Retinal pigment epithelial cell (primary cell): Measurements from ENCODE around the gene VGLL3.
A peak's percentile ranks its signal among the peaks of the same experiment; 100 is the strongest.

Source experiments
- DNase-seq: peaks from one replicate; pipeline ENCODE4 v3.0.0-alpha.2; 2010; ENCODE audit warnings: low read depth
- H3K4me3 ChIP-seq: 2 replicates; pipeline ENCODE4 v1.5.1; 2011; ENCODE audit warnings: mild to moderate bottlenecking, low read length, control low read depth, moderate library complexity
- TF ChIP-seq, protein P1 (sequence below): conservative IDR thresholded peaks from 2 replicates; pipeline ENCODE4 v1.5.1; 2011; ENCODE audit warnings: low read depth, low read length, control low read depth, inconsistent platforms

The VGLL3 gene

DNA sequence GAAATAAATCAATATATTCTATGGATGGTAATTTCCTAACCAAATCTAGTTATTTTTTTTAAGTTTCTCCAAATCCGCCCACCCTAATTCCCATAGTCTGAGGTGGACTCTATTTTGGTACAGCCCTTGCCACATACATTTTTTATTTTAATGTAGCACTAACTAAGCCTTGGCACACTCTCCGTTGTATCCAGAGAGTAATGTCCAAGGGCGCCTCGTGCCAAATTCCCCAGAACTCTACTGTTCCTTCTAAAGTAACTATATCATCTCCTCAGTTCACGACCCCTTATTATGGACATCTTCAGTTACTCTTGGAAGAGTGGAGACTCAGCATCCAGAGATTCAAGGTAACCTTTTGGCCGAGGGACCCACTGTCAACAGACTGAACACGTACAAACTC is 1.3 kb downstream of the VGLL3 start:
- DNase-seq, result no peak
- H3K4me3 ChIP-seq, result peak overlapping the region; percentile 82
- TF ChIP-seq, protein P1, sequence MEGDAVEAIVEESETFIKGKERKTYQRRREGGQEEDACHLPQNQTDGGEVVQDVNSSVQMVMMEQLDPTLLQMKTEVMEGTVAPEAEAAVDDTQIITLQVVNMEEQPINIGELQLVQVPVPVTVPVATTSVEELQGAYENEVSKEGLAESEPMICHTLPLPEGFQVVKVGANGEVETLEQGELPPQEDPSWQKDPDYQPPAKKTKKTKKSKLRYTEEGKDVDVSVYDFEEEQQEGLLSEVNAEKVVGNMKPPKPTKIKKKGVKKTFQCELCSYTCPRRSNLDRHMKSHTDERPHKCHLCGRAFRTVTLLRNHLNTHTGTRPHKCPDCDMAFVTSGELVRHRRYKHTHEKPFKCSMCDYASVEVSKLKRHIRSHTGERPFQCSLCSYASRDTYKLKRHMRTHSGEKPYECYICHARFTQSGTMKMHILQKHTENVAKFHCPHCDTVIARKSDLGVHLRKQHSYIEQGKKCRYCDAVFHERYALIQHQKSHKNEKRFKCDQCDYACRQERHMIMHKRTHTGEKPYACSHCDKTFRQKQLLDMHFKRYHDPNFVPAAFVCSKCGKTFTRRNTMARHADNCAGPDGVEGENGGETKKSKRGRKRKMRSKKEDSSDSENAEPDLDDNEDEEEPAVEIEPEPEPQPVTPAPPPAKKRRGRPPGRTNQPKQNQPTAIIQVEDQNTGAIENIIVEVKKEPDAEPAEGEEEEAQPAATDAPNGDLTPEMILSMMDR, result no peak

DNA sequence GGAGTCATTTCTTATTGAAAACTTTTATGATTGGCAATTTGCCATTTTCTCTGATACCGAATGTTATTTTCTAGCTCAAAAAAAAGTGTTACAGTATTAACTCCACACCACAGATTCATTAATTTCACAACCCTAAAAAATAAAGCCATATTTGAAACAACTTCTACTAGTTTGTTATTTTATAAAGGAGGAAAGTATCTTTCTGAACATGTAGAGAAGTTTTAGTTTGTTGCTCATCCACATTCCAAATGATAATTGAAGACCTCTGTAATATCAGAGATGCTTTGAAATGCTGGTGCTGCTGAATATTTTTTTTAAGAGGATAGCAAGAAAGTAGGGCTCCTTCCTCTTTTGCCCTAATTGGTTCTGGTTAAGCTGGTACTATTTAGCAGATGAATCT is 1.9 kb downstream of the VGLL3 start:
- TF ChIP-seq, protein P1, result no peak
- peak overlapping the region; percentile 82 for H3K4me3 ChIP-seq
- DNase-seq, result no peak

DNA sequence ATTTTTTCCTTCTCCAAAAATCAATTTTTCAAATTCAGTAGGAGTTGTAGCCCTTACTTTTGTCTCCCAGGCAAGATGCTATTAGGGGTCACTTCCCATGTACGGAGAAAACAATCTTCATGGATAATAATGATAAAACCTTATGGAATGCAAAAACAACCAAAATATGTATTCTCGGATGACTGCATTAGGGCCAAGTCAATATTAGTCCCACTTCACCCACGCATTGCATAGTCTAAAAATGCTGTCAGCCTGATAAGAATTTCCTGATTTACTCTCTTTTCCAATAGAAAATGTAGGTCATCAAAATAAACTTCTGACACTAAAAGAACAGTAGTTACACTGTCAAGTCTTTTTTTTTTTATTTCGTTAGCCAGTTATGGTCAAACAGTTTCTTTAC is 2.7 kb downstream of the VGLL3 start:
- H3K4me3 ChIP-seq, result peak overlapping the region; percentile 1
- TF ChIP-seq, protein P1, result no peak
- peak; percentile 46 for DNase-seq

DNA sequence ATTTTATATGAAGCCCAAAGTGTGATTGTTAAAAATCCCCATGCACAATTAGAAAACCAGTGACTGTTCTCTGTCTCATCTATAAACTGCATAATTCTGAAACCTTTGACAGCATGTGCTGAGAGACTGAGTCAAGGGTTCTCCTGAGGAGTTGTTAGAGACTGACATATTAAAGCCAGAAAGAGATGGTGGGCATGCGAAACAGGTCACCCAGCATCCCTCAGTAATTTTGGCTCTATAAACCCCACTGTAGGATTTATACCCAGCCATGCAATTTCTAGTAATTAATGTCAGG is 3.6 kb downstream of the VGLL3 start:
- H3K4me3 ChIP-seq, result no peak overlapping the region

DNA sequence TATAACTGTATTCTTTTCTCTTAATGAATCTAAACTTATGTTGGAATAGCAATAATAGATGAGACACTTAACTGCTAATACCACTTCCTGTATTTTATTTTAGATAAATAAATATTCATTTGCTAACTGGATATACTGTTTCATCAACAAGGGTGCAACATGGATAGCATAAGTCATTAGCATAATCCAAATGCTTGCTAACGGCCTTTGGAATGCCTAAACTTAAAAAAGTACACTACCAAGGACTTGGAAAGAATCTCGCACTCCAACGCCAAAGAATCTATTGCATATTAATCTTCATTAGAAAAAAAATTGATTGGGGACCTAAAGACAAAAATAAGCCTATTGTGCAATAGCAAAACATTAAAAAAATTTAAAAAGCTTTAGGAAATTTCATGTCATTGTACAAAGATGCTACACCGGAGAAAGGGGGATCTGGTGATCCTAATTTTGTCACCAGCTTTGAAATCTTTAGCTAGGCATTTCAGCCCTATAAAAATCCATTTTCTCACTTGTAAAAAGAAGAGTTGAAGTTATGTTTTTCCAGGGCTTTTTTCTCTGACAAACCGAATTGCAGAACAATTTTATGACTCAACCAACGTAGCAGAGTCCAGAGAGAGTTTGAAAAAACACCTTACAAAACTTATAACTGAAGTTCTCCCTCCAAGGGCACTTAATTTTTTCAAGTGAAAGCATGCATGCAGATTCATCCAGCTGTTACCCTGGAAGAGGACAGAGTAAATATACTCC is 4.1 kb downstream of the VGLL3 start:
- TF ChIP-seq, protein P1, result no peak
- no peak overlapping the region for H3K4me3 ChIP-seq
- DNase-seq, result no peak

More for the DNA sequence above, 3.6 kb downstream of the VGLL3 start:
- no peak for DNase-seq
- TF ChIP-seq, protein P1, result no peak

DNA sequence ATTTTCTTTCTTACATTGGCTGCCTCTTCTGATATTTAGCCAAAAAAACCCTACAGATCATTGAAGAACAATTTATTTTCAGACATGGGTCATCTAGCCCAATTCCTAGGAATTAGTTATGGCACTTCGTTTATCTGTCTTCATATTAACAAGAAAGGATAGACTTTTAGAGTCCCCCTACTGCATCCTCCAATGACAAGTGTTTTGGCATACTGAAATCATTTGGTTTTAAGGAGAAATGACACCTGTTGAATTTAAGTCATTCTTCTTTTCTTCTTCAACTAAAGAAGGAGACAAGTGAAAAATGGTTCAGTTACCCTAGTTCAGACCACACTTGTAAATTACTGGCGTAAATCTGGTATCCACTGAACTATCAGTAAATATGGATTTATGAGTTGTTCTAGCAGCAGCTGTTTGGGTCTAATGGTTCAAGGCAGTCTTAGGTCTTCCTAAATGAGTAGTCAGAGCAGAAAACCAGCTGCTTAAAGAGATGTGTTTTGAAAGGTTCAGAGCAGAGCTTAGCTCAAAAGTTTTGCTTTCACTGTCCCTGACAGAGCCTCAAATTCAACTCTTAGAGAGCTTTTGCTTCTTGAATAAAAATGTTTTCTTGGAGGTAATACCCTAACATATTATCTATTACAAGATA is 5.6 kb downstream of the VGLL3 start:
- DNase-seq, result no peak
- no peak overlapping the region for H3K4me3 ChIP-seq
- TF ChIP-seq, protein P1, result no peak

DNA sequence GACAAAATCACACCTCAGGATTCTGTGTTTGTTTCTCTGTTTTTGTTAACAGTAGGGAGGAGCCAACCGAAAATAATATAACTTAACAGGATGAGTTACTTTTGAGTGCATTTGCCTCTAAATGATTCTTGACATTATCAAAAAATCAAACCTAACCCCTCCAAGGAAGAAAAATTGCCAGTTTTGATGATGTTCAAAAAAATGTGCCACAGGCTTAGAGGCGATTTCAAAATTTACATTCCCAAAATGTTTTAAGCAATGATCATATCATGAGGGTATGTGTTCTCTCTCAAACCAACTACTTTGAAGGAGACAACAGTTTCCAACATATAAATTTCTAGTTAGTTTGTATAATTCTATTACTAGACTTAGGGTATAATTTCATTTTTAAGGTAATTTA is 6.7 kb downstream of the VGLL3 start:
- TF ChIP-seq, protein P1, result no peak
- DNase-seq, result no peak
- no peak overlapping the region for H3K4me3 ChIP-seq
